Measurements from ENCODE around the gene FAM209A. TPM values are rescaled to one million over a fixed set of nuclear protein-coding genes. Genes with fewer than 3 reads are reported as not detected.

Gene FAM209A
- polyA plus RNA-seq, 1 donor (not counting 4 experiments of a cell fraction or from before 2014, with no cell fraction given): 0.35 TPM

GRCh38 chr20:56573986-56574385 lies 49.4 kb downstream of the FAM209A start:
- dilution Hi-C loops (cut with MboI; ENCODE audit: extremely low pct_ligation_motif_present, low sequenced_read_pairs): no loop called here
- FAIRE-seq (no peak), DNase-seq (ENCODE audit: low read depth, low spot score) (no peak)
- peaks cover 16% of the 10 kb centered on the region for H3K4me1 ChIP-seq (ENCODE audit: control insufficient read depth, extremely low read depth, insufficient read depth, low read length)
- no peak overlapping the region for H3K4me2 ChIP-seq (ENCODE audit: control insufficient read depth, extremely low read depth, insufficient read depth, low read depth, low read length)
- H3K27ac ChIP-seq (ENCODE audit: control insufficient read depth, insufficient read depth, low read length): no peak overlapping the region
- H2AFZ ChIP-seq (ENCODE audit: control insufficient read depth, low read length): no peak overlapping the region
- no peaks in the 10 kb centered on the region for H4K20me1 ChIP-seq (ENCODE audit: control insufficient read depth, extremely low read depth, insufficient read depth, low read length)
- no peaks in the 10 kb centered on the region for H3K36me3 ChIP-seq (ENCODE audit: control insufficient read depth in 2 of 2, extremely low read depth in 1 of 2, insufficient read depth in 2 of 2, low read length in 2 of 2)
- no peak overlapping the region for H3K9ac ChIP-seq (ENCODE audit: control insufficient read depth, extremely low read depth, insufficient read depth, low read length)
- no peaks in the 10 kb centered on the region for H3K9me1 ChIP-seq (ENCODE audit: control insufficient read depth, extremely low read depth, insufficient read depth, low read length)
- no peak overlapping the region for H3K4me3 ChIP-seq (ENCODE audit: control insufficient read depth in 2 of 3, extremely low read depth in 1 of 3, insufficient read depth in 2 of 3, low read depth in 1 of 3, low read length in 3 of 3)
- TF ChIP-seq CTCF (optimal IDR thresholded peaks at IDR 0.05 in 1 of 3, IDR thresholded peaks at IDR 0.05 in 1 of 3, conservative IDR thresholded peaks at IDR 0.05 in 1 of 3; ENCODE audit: extremely low read depth in 1 of 3, insufficient read depth in 2 of 3, low read length in 3 of 3) (no peak), EZH2 (IDR thresholded peaks at IDR 0.05; ENCODE audit: low read length) (no peak)
- no peaks in the 10 kb centered on the region for H3K27me3 ChIP-seq (ENCODE audit: control insufficient read depth, extremely low read depth, insufficient read depth, low read length)
- no peaks in the 10 kb centered on the region for H3K9me3 ChIP-seq (ENCODE audit: control insufficient read depth, low read depth, low read length)
- H3K79me2 ChIP-seq (ENCODE audit: control insufficient read depth, insufficient read depth, low read length): no peaks in the 10 kb centered on the region

- FAIRE-seq: peak; percentile 53
- peak overlapping the region; percentile 9 for H2AFZ ChIP-seq (ENCODE audit: control insufficient read depth, low read length)
Measured at GRCh38 chr20:56574531-56575142, 50.1 kb downstream of the FAM209A start.

More at GRCh38 chr20:56574531-56575142, 50.1 kb downstream of the FAM209A start:
- Histone ChIP-seq H3K9me1 (ENCODE audit: control insufficient read depth, extremely low read depth, insufficient read depth, low read length) (no peaks in the 10 kb centered on the region), H3K9me3 (ENCODE audit: control insufficient read depth, low read depth, low read length) (no peaks in the 10 kb centered on the region), H3K9ac (ENCODE audit: control insufficient read depth, extremely low read depth, insufficient read depth, low read length) (no peak overlapping the region), H3K27me3 (ENCODE audit: control insufficient read depth, extremely low read depth, insufficient read depth, low read length) (no peaks in the 10 kb centered on the region), H4K20me1 (ENCODE audit: control insufficient read depth, extremely low read depth, insufficient read depth, low read length) (no peaks in the 10 kb centered on the region), H3K4me1 (ENCODE audit: control insufficient read depth, extremely low read depth, insufficient read depth, low read length) (peaks cover 16% of the 10 kb centered on the region), H3K36me3 (ENCODE audit: control insufficient read depth in 2 of 2, extremely low read depth in 1 of 2, insufficient read depth in 2 of 2, low read length in 2 of 2) (no peaks in the 10 kb centered on the region), H3K79me2 (ENCODE audit: control insufficient read depth, insufficient read depth, low read length) (no peaks in the 10 kb centered on the region), H3K4me3 (ENCODE audit: control insufficient read depth in 2 of 3, extremely low read depth in 1 of 3, insufficient read depth in 2 of 3, low read depth in 1 of 3, low read length in 3 of 3) (peak overlapping the region in 1 of 3 experiments; percentile 27), H3K27ac (ENCODE audit: control insufficient read depth, insufficient read depth, low read length) (no peak overlapping the region), H3K4me2 (ENCODE audit: control insufficient read depth, extremely low read depth, insufficient read depth, low read depth, low read length) (peak overlapping the region; percentile 64)
- DNase-seq (ENCODE audit: low read depth, low spot score): peak; percentile 11
- TF ChIP-seq EZH2 (IDR thresholded peaks at IDR 0.05; ENCODE audit: low read length): no peak
- TF ChIP-seq CTCF (optimal IDR thresholded peaks at IDR 0.05 in 1 of 3, IDR thresholded peaks at IDR 0.05 in 1 of 3, conservative IDR thresholded peaks at IDR 0.05 in 1 of 3; ENCODE audit: extremely low read depth in 1 of 3, insufficient read depth in 2 of 3, low read length in 3 of 3): no peak
- dilution Hi-C loops (cut with MboI; ENCODE audit: extremely low pct_ligation_motif_present, low sequenced_read_pairs): no loop called here

All from keratinocyte (primary cell).